ENCODE data around the gene TFF1. TPM values are rescaled to one million over a fixed set of nuclear protein-coding genes. Genes with fewer than 3 reads are reported as not detected.
"Not testable (repeated sequence)": the region's sequence is repeated elsewhere in the genome, so short reads cannot be mapped to it uniquely, and the experiment has no call there.

Gene TFF1
- 100 to 1,000 TPM; 208 to 322 TPM for total RNA-seq
- long read RNA-seq, transcript TFF1-201 (3 exons, 551 nt): major isoform, 24 of 26 reads
- long read RNA-seq, partial matches to known transcripts: 2 of 26 reads
- long read RNA-seq, other reads (novel, unspliced or antisense): 0 of 26 reads

DNA sequence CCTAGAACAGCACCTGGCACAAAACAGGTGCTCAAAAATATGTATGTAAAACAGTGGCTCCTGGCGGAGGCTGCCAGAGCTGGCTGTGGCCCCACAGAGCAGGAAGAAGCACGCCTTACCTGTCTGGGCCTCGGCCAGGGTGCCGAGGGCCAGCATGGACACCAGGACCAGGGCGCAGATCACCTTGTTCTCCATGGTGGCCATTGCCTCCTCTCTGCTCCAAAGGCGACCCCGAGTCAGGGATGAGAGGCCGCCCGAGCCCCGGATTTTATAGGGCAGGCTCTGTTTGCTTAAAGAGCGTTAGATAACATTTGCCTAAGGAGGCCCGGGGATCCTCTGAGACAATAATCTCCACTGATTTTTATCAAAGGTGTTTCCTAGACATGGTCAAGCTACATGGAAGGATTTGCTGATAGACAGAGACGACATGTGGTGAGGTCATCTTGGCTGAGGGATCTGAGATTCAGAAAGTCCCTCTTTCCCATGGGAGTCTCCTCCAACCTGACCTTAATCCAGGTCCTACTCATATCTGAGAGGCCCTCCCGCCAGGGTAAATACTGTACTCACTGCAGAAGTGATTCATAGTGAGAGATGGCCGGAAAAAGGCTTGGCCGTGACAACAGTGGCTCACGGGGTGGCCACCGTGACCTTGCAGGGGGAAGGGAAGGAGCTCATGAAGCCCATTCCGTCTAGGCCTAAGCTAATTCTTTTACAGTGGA is at the start of gene TFF1:
Gene TFF1, minus strand, starts transcription at position 244 of the 719 bp plus-strand sequence. Its CDS starts 40 bp downstream, at position 204.
- DNase-seq: peak; percentile 55 to 76
- peak; percentile 82 for ATAC-seq
- intact Hi-C loops (cut with DNase I, micrococcal nuclease): no loop called here

DNA sequence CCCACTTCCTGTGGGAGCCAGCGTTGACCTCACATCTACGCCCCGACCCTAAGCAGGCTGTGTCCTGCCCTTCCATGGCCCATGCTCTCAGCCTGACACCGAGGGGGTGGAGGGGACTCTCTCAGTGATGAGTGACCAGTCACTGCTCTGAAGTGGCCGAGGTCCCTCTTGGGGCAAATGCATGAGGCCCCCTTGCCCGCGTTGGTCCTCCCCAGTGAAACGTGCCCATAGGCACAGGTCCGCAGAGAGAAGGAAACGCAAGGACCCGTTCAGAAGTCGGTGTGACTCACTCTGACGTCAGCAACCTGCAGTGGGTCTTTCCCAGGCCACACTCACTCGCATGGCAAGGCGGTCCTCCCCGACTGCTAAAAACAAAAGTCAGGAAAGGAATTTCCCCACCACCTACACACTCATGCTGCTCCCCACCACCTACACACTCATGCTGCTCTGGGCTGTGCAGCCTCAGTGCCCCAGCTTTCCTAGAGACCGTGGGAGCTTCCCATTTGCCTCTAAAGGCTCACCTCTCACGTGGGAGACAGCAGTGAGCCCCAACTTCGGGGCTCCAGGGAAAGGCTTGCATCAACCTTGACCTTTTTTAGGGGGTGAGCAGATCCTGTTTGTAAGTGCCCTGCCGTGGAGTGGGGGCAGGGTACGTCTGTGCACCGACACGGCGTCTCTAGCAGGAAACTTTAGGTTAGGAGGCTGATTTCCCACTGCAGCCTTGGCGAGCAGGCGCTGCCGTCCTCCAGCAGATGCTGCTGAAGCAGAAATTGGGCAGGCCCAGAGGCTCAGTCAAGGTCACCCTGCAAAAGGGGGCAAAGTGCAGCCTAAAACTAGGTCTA is 48.8 kb upstream of the TFF1 start:
- DNase-seq: peak; percentile 35 to 37
- intact Hi-C loops (cut with DNase I, micrococcal nuclease): no loop called here
- ATAC-seq: no peak

DNA sequence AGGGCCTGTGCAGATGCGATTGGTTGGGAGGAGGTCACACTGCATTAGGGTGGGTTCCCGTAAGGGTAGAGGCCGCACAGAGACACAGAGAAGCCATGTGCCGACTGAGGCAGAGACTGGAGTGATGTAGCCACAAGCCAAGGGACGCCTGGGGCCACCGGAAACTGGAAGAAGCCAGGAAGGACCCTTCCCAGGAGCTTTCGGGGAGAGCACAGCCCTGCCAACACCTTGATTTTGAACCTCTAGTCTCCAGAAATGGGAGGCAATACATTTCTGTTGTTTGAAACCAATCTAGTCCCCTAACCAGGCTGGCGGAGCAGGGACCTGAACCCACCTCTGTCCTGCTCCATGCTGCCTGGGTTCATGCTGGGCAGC is 48.2 kb upstream of the TFF1 start:
- no peak for ATAC-seq
- no peak for DNase-seq
- intact Hi-C loops (cut with DNase I, micrococcal nuclease): no loop called here

DNA sequence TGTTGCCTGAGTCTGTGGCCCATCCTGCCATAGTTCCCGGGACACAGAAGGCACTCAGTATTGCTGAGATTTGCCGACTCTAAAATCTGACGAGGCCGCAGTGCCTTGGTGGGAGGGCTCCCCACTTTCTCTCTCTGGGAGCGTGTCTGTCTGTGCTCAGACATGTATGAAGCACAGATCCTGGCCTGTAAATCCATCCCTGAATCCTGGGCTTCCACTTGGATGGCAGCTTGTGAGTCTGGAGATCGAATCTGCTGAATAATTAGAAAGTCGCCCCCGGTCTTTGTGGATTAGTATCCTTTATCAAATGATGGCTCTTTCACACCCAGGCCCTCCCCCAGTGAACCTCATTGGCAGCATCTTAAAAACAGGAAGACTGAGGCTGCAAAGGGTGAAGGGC is 47.7 kb upstream of the TFF1 start:
- intact Hi-C loops (cut with DNase I, micrococcal nuclease): no loop called here
- ATAC-seq: no peak
- DNase-seq: no peak

DNA sequence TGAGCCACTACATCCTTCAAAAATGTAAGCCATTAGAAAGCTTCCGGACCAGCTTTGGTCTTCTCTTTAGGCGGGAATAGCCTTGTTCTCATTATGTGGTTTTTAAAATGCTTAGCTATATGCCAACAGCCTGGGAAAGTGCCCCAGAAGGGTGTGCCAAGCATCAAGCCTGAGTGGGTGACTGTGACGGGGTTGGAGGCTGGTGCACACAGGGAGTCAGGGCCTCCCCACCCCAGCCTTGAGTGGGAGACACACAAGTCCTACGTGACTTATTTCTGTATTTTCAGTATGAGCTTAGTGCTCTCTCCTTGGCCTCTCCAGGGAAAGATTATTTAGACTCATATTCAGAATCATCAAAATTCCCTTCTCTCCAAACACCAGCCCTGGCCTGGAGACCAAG is 47.2 kb upstream of the TFF1 start:
- intact Hi-C loops (cut with DNase I, micrococcal nuclease): no loop called here
- ATAC-seq (no peak), DNase-seq (no peak)

DNA sequence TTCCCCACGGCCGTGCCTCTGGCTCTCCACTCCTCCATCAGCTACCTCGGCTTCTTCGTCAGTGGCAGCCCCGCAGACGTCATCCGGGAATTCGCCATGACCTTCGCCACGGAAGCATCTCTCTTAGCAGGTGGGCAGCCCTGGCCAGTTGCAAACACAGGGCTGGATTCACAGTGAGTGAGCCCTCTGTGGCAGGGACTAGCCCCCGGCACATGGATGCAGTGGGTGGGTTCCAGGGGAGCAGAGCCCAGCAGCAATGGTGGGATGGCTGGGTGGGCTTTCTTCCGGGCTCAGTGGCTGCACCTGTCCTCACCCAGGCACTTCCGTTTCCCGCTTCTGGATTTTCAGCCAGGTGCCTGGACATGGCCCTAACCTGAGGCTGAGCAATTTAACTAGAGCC is 46.8 kb upstream of the TFF1 start:
- ATAC-seq (no peak), DNase-seq (no peak)
- intact Hi-C loops (cut with DNase I, micrococcal nuclease): no loop called here

DNA sequence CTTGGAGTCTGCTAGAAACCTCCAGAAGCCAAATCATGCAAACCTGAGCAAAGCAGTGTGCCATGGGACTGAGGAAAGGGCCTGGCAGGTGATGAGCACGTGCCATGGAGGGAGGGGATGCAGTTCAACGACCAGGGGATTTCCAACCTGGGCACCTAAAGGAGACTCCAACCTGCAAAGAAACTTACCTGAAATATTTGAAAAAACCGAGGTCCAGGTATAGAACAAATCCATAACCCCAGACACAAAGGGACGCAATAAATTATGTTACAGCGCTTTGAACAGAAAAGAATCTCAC is 46.2 kb upstream of the TFF1 start:
- intact Hi-C loops (cut with DNase I, micrococcal nuclease): no loop called here
- ATAC-seq: no peak
- no peak for DNase-seq

DNA sequence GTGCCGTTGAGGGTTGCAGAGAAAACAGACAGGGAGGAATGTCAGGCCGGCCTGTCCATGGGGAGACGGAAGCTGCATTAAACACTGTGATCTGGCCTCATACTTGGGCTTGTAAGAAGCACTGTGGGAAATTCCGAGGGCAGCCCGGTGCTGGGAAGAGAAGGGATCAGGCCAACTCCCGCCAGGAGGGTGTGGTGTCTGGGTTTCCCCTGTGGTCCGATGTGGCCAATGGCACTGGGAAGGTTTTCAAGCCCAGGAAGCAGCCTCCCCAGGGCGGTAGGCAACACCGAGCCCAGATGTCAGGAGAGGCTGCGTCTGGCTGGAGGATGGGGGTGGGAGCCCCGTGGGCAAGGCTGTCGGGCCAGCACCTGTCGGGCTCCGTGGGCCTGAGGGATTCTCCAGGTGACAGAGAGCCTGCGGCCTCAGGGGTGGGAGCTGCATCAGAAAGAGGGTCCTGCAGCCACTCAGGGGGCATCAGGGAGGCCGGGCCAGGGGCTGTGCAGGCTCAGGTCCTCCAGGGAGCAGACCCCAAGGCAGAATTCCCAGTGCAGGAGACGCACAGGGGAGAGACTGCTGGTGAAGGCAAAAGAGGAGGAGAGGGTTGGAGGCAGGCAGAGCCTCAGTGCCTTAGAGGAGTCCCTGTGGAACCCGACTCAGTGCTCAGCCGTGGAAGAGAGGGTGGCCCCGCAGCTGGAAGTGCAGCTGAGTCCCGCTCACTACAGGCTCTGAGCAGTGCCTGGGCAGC is 45.7 kb upstream of the TFF1 start:
- DNase-seq: no peak
- ATAC-seq: no peak
- intact Hi-C loops (cut with DNase I, micrococcal nuclease): no loop called here

DNA sequence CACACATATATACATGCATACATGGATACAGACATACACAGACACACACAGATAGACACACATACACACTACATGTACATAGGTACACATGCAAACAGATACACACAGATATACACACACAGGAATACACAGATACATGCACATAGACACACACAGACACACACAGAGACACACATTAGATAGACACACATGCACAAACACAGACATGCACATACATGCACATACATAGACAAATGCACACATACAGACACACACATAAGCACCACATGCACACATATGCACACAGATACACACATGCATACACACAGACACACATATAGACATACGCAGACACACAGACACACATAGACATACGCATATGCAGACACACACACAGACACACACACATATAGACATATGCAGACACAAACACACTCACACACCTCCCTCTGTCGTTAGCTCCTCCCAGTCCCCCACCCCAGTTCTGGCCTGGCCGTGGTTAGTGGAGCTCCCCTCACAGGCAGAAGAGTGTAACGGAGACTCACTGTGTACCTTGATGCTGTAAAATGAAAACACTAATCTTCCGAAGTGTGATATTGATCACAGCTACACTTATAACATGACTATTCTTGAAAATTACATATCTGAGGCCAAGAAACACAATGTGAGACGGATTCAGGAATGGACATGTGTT is 45.0 kb upstream of the TFF1 start:
- ATAC-seq (peak; percentile 37), DNase-seq (no peak)
- intact Hi-C loops (cut with DNase I, micrococcal nuclease): no loop called here

DNA sequence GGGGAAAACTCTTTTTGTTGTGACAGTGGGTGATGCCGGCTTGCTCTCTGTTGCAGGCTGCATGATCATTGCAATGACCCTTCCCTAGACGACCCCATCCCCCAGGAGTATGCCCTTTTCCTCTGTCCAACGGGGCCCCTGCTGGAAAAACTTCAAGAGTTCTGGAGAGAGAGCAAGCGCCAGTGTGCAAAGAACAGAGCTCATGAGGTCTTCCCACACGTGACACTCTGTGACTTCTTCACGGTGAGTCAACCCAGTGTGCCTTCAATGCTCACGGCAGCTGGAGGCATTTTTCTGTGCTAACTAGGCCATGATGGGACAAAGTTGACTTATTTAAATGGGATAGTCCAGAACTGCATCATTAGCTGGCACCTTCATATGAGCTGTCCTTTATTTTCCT is 43.0 kb upstream of the TFF1 start:
- intact Hi-C loops (cut with DNase I, micrococcal nuclease): no loop called here

DNA sequence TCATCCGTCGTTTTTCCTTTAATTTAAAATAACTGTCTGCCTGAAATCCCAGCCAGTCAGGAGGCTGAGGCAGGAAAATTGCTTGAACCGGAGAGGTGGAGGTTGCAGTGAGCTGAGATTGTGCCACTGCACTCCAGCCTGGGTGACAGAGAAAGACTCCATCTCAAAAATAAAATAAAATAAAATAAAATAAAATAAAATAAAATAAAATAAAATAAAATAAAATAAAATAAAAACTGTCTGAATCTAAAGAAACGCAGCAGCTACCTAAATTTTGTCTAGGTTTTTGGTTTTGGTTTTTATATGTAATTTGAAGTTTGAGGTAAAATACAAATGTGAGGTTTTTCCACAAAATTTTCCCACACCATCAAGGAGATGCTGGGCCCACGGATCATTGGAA is 42.4 kb upstream of the TFF1 start:
- DNase-seq; intact Hi-C loops (cut with DNase I, micrococcal nuclease); ATAC-seq: not testable (repeated sequence)

More for the DNA sequence above, 43.0 kb upstream of the TFF1 start:
- no peak for DNase-seq
- ATAC-seq: no peak

DNA sequence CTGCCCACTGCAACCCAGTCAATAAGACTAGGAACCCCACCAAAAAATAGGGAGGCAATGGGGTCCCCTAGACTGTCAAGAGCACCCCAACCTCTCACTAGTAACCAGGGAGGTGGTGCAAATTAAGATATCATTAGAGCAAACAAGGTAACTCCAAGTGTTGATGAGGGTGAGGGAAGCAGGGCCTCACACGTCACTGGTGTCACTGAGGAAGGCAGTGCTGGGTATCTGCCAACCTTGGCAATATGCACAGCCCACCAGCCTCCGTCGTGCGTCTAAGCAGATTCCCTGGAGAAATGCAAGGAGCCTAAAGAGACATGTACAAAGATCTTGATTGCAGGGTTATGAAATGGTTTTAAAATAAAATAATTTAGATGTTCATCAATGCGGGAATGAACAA is 41.1 kb upstream of the TFF1 start:
- intact Hi-C loops (cut with DNase I, micrococcal nuclease): no loop called here
- ATAC-seq: no peak
- no peak for DNase-seq

DNA sequence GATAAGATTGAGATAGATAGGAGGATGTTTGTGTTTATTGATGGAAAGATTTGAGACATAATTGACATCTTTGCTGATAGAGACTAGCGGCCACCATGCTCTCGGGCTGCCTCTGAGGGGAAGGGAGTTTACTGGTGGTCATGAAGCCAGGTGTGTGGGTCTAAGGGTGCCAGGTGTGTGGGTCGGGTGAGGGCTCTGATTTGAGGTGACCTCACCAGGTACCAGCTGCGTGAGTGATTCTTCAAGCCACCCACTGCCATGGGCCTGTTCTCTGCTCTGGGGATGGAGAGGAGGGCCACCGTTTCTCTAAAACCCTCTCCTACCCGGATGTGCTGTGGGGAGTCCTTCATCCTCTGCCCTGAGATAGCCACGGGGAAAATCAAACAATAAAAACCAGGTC is 40.5 kb upstream of the TFF1 start:
- ATAC-seq (no peak), DNase-seq (no peak)
- intact Hi-C loops (cut with DNase I, micrococcal nuclease): no loop called here

DNA sequence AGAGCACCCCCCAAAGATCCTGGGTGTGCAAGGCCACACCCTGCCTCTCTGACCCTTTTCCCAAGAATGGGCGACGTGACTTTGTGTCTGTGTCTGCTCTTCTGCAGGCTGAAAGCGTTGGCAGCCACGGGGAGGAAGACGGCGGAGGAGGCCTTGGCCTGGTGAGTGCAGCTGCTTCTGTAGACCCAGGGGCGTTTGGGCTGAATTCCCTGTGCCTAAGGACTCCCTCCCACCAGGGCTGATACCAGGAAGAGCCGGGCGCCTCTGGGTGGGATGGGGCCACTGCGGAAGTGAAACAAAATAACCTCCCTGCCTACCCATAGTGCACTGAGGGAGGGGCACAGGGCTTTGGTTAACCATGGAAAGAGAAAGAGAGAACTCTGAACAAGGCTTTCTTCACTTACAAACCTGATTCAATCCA is 39.9 kb upstream of the TFF1 start:
- intact Hi-C loops (cut with DNase I, micrococcal nuclease): no loop called here
- DNase-seq (no peak), ATAC-seq (no peak)

DNA sequence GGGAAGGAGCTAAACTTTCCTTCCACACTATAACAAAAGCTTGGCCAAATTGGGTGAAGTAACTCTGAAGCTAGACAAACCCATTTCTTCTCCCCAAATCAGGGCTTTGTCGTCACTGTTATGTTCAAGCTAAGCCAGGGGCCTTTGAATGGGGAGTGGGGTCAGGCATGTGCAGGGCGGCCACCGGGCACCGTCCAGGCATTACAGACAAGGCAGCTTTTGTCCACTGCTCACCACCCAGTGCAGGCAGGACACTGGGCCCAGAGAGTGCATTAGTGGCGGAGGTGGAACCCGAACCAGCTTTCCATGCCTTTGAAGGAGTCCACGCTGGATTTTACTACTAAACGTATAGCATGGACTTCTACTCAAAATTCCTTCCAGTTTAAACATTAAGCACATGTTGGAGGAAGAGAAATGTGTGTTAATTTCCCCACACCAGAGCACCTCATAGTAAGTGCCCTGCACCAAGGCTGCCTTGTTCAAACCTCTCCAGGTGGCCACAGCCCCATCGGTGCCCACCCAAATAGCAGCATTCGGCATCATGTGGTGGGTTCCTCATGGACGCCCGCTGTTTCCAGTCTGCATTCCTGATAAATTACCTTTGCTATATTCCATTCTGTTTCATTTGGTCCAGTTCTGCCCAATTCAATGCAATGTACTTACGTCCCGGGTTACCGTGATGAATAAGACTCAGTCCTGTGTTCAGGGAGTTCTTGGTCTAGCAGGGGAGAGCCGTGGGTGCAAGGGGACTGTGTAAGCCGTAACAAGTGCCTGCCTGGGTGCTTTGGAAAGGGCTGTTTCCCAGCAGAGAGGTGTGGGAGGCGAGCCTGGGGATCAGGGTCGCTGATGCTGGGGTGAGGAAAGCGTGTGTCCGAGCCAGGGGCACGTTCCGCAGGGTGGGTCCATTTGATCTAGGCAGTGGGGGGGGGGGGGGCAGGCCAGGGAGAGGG is 39.0 kb upstream of the TFF1 start:
- no peak for DNase-seq
- intact Hi-C loops (cut with DNase I, micrococcal nuclease): no loop called here
- ATAC-seq: no peak

DNA sequence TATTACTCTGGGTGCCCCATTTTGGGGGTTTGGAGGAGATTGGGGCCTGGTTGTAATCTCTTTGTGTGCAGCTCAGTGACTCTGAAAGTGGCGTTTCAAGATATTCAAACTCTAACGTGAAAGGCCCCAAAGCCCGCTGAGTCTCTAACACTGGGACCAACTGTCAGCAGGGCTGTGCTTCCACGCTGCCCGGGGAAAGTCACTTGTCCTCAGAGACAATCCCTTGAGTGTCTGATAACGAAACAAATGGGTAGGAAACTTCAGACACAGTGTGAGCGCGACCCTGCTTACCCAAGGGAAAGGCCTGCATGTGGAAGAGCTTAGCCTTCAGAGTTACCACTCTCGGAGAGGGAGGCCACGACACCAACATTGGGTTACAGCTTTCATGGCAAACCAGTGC is 38.2 kb upstream of the TFF1 start:
- DNase-seq: no peak

DNA sequence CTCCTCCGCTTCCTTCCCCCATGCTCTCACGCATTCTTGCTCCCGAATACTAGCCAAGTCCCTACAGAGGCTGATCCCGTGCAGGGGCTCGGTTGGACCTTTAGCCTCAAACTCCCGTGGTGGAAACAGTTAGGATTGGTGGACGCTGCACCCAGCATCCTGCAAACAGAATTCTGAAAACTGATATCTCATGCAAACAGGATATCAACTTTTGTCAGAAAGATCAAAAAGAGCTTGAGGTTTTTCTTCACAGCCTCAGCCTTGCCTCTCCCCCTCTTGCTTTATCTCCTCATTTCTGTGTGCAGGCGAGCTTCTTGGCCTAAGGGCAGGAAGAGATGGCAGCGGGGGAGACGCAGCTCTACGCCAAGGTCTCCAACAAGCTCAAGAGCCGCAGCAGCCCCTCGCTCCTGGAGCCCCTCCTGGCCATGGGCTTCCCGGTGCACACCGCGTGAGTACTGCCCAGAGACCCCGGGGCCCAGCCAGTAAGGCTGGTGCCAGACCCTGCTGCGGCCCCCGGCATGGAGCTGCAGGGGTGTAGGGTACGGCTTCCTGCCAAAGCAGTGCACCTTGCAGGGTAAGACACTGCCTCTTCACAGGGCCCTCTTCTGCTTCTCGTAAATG is 37.4 kb upstream of the TFF1 start, which contains the start of gene UBASH3A:
Gene UBASH3A, plus strand, starts transcription at position 292 of the 621 bp plus-strand sequence. Its CDS starts 44 bp downstream, at position 336.
- intact Hi-C loops (cut with DNase I, micrococcal nuclease): no loop called here
- DNase-seq: no peak
- ATAC-seq: peak; percentile 14

More for the DNA sequence above, 38.2 kb upstream of the TFF1 start:
- no peak for ATAC-seq
- intact Hi-C loops (cut with DNase I, micrococcal nuclease): no loop called here

Measured in left colon (tissue), 2 donors.